Esophagus muscularis mucosa (tissue), 3 donors: ENCODE data around the gene THSD7A.

ENCODE experiments used
- CTCF ChIP-seq, 3 experiments: fragments of 200-600 bp in 2 of 3; fragments of 450-650 bp in 1 of 3; sonication (generic) in 2 of 3; IDR thresholded peaks; one replicate each; pipeline ENCODE4 v1.5.1; 2017 to 2019; ENCODE audit warnings: antibody characterized with exemption in 3 of 3, mild to moderate bottlenecking in 2 of 3, moderate library complexity in 1 of 3
- POLR2AphosphoS5 ChIP-seq, 2 donors: sonication (generic); formaldehyde crosslinking; IDR thresholded peaks; one replicate each; pipeline ENCODE4 v1.6.1; 2017; ENCODE audit warnings: antibody characterized with exemption in 2 of 2

DNA sequence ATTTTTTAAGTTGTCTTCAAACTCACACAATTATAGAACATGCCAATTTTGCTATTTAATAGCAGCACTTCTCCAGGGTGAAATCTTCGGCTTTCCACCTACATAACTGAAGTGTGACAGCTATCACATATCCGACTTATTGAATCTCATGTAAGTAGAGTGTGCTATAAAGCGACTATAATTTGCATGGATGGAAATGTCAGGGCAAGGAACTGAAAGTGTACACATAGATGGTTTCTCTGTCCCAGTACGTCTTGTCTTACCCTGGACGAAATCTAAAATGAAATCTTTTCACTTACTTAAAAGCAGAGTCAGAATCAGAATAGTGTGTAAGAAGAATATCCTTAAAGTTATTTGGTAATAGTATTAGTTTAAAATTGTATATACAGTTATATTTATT is 132.3 kb downstream of the THSD7A start:
- no peak for TF ChIP-seq POLR2AphosphoS5 (IDR thresholded peaks at IDR 0.05)
- no peak for TF ChIP-seq CTCF (IDR thresholded peaks at IDR 0.05)
